ENCODE measurements around the gene PASD1.
"Not testable (repeated sequence)": the region's sequence is repeated elsewhere in the genome, so short reads cannot be mapped to it uniquely, and the experiment has no call there.

Gene PASD1, protein sequence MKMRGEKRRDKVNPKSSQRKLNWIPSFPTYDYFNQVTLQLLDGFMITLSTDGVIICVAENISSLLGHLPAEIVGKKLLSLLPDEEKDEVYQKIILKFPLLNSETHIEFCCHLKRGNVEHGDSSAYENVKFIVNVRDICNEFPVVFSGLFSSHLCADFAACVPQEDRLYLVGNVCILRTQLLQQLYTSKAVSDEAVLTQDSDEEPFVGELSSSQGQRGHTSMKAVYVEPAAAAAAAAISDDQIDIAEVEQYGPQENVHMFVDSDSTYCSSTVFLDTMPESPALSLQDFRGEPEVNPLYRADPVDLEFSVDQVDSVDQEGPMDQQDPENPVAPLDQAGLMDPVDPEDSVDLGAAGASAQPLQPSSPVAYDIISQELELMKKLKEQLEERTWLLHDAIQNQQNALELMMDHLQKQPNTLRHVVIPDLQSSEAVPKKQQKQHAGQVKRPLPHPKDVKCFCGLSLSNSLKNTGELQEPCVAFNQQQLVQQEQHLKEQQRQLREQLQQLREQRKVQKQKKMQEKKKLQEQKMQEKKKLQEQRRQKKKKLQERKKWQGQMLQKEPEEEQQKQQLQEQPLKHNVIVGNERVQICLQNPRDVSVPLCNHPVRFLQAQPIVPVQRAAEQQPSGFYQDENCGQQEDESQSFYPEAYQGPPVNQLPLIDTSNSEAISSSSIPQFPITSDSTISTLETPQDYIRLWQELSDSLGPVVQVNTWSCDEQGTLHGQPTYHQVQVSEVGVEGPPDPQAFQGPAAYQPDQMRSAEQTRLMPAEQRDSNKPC

DNA sequence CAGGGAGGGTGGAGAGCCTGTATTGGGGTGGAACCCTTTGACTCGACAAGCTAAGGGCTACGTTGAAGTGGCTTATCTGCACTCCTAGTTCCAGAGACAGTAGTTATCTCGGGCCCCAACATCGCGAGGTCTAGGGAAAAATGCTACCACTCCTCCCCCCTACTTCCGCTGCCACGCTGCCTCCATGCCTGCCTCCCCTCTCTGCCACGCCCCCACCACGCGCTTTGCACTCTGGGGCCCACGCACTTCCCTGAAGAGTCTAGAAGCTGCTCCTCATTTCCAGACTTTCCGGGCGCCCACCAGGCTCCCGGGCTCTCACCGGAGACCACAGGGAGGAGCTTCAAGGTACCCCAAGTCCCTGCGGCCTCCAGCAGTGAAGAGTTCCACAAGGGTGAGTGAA lies at the start of gene PASD1:
TSS of gene PASD1 (plus strand) at position 227 of the 400 bp plus-strand sequence. CDS start 37,879 bp downstream, outside the sequence.
- no peak for DNase-seq

DNA sequence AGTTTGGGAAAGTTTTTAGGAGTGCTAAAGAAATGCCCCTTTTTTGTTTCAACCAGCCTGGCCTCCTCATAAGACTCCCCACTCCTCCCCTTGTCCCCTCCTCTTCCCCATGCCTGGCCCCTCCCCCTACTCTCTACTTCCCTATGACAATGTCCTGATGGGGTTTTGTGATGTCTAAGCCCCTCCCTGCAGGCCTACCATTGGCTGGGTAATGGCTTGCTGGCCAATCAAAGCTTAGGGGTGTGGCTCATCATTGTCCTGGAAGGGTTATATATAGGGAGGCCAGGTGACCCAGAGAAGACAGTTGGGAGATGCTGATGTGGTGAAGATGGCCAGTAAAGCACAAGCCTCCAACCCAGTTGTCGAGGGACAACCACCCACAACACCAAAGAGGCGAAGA lies 48.2 kb upstream of the PASD1 start:
- no peak for DNase-seq

DNA sequence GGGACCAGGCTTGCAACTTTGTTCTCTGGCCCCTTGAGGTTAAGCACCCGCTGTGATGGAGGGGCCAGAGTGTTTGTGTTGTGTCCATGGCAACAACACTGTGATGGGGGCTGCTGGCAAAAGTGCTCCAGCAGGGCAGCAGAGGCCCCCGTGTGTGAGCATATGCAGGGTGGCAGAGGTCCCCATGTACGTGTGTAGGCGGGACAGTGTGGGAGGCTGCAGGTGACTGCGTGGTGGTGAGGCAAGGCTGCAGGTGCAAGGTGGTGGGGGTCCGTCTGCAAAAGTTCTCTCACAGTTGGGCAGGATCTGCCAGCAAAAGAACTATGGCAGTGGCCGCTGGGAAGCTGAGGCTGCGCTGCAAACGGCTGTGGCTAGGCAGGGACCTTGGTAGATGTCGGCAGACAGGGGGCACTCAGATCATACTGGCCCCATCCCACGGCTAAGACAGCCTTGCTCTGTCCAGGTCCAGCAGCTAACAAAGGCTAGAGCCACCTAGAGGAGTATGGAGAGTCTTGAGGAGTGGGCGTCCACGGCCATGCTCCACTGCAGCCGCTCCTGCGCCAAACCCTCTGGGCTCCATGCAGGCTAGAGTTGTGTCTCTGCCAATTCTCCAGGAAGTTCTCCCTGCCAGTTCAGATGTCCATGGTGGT lies 46.8 kb upstream of the PASD1 start:
- DNase-seq: no peak

DNA sequence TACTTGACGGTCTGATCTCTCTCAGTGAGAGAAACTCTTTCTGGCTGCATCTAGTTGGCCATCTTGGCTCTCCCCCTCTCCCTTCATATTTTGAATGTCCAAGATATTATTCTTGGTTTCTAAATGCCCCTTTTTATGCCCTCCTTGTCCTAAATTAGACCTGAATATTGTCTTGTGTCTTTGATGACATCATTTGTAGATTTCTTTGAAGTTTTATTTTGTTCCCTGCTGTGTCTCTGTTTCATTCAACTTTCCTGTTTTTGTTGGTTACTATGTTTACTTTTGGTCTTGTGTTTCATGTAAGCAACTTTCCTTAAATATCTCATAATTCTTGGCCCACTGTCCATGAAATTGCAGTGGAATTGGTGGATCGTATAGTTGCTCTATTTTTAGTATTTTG lies 46.1 kb upstream of the PASD1 start:
- no peak for DNase-seq

GRCh38 chrX:151523351-151523750 lies 40.1 kb upstream of the PASD1 start:
- DNase-seq: no peak

DNA sequence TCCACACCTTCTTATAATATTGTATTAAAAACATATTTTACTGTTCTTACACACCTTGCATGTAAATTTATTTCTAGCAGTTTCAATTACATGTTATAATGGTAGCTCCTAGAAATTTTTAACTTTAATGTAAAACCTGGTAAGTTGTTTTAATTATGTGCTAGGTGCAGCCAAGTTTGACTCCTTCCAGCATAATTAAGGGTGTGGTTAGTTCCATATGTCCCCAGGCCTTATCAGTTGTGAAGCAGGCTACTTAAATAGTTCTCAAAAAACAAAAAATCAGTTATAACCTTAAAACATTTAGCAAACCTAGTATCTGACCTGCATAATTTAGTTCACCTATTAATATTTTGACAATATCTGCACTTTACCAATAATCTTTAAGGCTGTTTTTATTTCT lies 26.9 kb upstream of the PASD1 start:
- no peak for DNase-seq

DNA sequence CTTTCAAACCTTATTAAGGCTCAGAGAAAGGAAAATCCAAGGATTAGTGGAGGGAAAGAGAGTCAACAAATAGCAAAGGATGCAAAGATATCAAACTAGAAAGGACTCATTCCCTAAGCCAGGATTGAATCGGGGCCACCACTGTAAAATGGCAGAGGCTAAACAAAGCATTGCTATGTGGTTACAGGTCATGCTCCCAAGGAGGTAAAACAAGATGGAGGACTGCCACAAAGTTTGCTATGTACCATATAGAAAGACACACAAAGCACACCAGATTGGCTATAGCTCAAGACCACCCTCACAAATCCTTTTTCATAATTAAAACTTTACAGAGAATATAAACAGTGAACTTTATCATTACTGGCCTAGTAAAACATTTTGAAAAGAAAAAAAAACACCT lies 25.9 kb upstream of the PASD1 start:
- no peak for DNase-seq

DNA sequence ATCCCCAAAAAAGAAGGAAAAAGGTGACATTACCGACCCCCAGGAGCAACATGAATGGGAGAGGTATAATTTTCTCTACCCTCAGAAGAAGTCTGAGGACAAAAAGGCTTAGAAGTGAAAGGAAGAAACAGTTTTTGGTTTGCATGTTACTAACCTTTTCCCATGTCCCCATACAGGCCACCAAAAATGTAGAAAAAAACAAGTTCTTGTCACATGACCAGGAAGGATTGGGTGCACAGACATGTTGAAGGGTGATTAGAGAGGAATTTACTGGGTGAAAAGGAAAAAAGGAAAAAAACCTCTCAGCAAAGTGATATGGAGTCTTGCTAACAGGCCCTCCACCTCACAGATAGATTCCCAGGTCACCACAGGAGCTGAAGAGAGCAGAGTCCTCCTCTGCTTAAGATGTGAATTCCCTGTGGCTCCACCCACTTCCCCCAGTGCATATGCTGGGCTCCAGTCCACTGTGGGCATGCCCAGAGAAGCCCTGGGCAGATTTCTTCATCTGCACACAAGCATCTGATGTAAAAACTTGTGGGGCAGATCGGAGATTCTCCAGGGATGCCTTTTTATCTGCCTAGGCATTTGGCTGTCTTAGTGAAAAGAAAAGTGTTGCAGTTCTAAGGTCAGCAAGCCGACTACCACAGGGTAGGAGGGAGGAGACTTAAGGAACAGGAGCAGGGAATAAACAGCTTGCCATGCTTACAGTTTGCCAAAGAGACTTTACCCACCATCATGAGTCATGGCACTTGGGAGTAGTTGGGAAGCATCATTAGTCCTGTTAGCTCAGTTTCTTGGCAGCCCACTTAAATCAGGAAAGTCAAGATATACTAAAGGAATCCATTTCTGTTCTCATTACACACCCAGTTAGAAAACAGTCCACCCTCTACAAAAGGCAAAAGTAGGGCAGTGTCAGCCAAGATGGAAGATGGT lies 25.0 kb upstream of the PASD1 start:
- DNase-seq: no peak

DNA sequence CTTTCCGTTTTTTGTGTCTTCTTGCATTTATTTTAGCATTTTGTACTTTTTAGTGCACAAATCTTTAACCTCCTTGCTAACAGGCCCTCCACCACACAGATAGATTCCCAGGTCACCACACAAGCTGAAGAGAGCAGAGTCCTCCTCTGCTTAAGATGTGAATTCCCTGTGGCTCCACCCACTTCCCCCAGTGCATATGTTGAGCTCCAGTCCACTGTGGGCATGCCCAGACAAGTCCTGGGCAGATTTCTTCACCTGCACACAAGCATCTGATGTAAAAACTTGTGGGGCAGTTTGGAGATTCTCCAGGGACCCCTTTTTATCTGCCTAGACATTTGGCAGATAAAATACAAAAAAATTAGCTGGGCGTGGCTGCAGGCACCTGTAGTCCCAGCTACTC lies 19.8 kb upstream of the PASD1 start:
- DNase-seq: no peak

DNA sequence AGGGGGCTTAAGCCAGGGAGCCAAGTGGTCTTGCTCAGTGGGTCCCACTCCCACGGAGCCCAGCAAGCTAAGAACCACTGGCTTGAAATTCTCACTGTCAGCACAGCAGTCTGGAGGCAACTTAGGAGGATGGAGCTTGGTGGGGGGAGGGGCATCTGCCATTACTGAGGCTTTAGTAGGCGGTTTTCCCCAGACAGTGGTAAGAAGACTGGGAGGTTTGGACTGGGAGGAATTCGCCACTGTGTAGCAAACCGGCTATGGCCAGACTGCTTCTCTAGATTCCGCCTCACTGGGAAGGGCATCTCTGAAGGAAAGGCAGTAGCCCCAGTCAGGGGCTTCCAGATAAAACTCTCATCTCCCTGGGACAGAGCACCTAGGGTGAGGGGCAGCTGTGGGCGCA lies 17.2 kb upstream of the PASD1 start:
- DNase-seq: not testable (repeated sequence)

- DNase-seq: not testable (repeated sequence)
Observed at GRCh38 chrX:151551176-151551575, 12.3 kb upstream of the PASD1 start.

GRCh38 chrX:151552743-151553142 lies 10.7 kb upstream of the PASD1 start:
- no peak for DNase-seq

DNA sequence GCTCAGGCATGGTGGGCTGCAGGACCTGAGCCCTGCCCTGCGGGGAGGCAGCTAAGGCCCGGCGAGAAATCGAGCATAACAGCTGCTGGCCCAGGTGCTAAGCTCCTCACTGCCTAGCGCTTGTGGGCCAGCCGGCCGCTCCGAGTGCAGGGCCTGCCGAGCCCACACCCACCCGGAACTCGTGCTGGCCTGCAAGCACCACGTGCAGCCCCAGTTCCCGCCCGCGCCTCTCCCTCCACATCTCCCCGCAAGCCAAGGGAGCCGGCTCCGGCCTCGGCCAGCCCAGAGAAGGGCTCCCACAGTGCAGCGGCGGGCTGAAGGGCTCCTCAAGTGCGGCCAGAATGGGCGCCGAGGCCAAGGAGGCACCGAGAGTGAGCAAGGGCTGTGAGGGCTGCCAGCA lies 8.2 kb upstream of the PASD1 start:
- DNase-seq: not testable (repeated sequence)

DNA sequence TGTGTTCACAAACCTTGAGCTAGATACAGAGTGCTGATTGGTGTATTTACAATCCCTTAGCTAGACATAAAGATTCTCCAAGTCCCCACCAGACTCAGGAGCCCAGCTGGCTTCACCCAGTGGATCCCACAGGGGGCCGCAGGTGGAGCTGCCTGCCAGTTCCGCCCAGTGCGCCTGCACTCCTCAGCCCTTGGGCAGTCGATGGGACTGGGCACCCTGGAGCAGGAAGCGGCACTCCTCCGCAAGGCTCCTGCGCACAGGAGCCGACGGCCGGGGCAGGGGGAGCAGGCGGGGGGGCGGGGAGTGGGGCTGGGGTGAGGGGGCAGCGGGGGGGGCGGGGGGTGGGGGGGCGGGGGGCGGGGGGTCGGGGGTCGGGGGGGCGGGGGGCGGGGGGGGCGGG lies 990 bp upstream of the PASD1 start:
- DNase-seq: not testable (repeated sequence)

GRCh38 chrX:151563003-151563402 lies 472 bp upstream of the PASD1 start:
- not testable (repeated sequence) for DNase-seq

- DNase-seq: no peak
Observed at GRCh38 chrX:151564035-151564434, 560 bp downstream of the PASD1 start.

DNA sequence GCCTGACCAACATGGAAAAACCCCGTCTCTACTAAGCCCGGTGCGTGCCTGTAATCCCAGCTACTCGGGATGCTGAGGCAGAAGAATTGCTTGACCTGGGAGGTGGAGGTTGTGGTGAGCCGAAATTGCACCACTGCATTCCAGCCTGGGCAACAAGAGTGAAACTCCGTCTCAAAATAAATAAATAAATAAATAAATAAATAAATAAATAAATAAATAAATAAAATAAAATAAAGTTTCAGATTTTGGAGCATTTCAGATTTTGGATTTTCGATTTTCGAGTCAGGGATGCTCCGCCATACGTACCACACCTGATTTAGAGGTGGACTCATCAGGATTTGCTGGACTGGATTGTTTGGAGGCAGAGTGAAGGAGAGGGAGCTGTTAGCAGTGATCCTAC lies 3.4 kb downstream of the PASD1 start:
- not testable (repeated sequence) for DNase-seq

- DNase-seq: no peak
Observed at GRCh38 chrX:151570561-151570960, 7.1 kb downstream of the PASD1 start.

DNA sequence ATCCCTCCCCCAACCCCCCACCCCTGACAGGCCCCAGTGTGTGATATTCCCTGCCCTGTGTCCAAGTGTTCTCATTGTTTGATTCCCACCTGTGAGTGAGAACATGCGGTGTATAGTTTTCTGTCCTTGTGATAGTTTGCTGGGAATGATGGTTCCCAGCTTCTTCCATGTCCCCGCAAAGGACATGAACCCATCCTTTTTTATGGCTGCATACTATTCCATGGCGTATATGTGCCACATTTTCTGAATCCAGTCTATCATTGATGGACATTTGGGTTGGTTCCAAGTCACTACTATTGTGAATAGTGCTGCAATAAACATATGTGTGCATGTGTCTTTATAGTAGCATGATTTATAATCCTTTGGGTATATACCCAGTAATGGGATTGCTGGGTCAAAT lies 29.9 kb downstream of the PASD1 start:
- not testable (repeated sequence) for DNase-seq

DNA sequence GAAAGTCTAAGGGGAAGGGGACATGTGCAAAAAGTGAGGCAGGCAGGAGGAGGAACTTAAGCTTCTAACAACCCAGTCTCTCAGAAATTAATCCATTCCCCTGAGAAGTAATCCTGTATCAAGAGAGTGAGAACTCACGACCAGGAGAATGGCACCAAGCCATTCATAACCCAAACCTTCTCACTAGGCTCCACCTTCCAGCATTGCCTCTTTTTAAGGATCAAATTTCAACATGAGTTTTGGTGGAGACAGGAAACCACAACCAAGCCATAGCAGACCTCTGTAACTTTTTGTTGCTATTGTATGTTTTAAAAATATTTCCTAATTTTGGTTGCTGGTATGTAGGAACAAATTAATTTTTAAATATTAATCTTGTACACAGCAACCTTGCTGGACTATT lies 32.8 kb downstream of the PASD1 start:
- no peak for DNase-seq

- DNase-seq: no peak
Observed at GRCh38 chrX:151604931-151605330, 41.5 kb downstream of the PASD1 start.

DNA sequence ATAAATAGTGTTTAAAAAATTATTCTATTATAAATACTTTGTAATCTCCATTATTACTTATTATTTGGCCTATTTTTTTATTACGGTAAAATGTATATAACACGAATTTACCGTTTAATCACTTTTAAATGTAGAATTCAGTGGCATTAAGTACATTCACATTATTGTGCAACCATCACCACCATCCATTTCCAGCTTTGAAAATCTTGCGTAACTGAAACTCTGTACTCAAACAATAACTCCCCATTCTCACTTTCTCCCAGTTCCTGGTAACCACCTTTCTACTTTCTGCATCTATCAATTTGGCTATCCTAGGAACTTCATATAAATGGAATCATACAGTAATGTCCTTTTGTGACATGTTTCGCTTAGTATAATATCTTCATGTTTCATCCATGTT lies 45.7 kb downstream of the PASD1 start:
- DNase-seq: no peak

- DNase-seq: no peak
Observed at GRCh38 chrX:151621422-151621821, 57.9 kb downstream of the PASD1 start.
